Keratinocyte (primary cell): ENCODE data around the gene CTU1. TPM values are rescaled to one million over a fixed set of nuclear protein-coding genes. Genes with fewer than 3 reads are reported as not detected.

Experiments used
- DNase-seq: peaks from one replicate; pipeline ENCODE4 v3.0.0-alpha.2; 2011; ENCODE audit warnings: low read depth, missing footprints, low spot score
- FAIRE-seq: peaks from 2 replicates; lab custom pipeline; 2011; peaks lifted over from hg19 to GRCh38; lab: Jason Lieb, UNC
- H2AFZ ChIP-seq: 2 replicates; pipeline ENCODE4 v1.6.0; 2012; ENCODE audit warnings: low read length, control low read depth, inconsistent platforms; ENCODE audit not compliant: control insufficient read depth
- H3K27ac ChIP-seq: 2 replicates; pipeline ENCODE4 v1.5.1; 2011; ENCODE audit warnings: low read length; ENCODE audit not compliant: control insufficient read depth, insufficient read depth
- H3K27me3 ChIP-seq: 3 replicates; pipeline ENCODE4 v1.6.0; 2011; ENCODE audit warnings: low read length; ENCODE audit not compliant: control insufficient read depth, insufficient read depth; ENCODE audit errors: extremely low read depth
- H3K36me3 ChIP-seq, 2 experiments: 2 replicates in 1 of 2; 3 replicates in 1 of 2; pipeline ENCODE4 v1.5.1; 2011; ENCODE audit warnings: low read length in 2 of 2, mild to moderate bottlenecking in 1 of 2; ENCODE audit not compliant: control insufficient read depth in 2 of 2, insufficient read depth in 2 of 2; ENCODE audit errors: extremely low read depth in 1 of 2
- H3K4me1 ChIP-seq: 3 replicates; pipeline ENCODE4 v1.5.1; 2011; ENCODE audit warnings: low read length; ENCODE audit not compliant: control insufficient read depth, insufficient read depth; ENCODE audit errors: extremely low read depth
- H3K4me2 ChIP-seq: 3 replicates; pipeline ENCODE4 v1.6.0; 2011; ENCODE audit warnings: low read depth, low read length; ENCODE audit not compliant: control insufficient read depth, insufficient read depth; ENCODE audit errors: extremely low read depth
- H3K4me3 ChIP-seq, 3 experiments: fragments of 200-600 bp in 1 of 3; sonication (generic) in 1 of 3; 2 replicates in 2 of 3; 3 replicates in 1 of 3; pipeline ENCODE4 v1.5.1; 2011 to 2016; ENCODE audit warnings: low read length in 3 of 3, mild to moderate bottlenecking in 3 of 3, control low read depth in 2 of 3, inconsistent platforms in 1 of 3, low read depth in 1 of 3, mixed read lengths in 1 of 3, mixed run types in 1 of 3, moderate library complexity in 1 of 3; ENCODE audit not compliant: control insufficient read depth in 2 of 3, insufficient read depth in 2 of 3; ENCODE audit errors: extremely low read depth in 1 of 3
- H3K79me2 ChIP-seq: 2 replicates; pipeline ENCODE4 v1.6.0; 2012; ENCODE audit warnings: low read length; ENCODE audit not compliant: control insufficient read depth, insufficient read depth
- H3K9ac ChIP-seq: 3 replicates; pipeline ENCODE4 v1.6.0; 2011; ENCODE audit warnings: low read length; ENCODE audit not compliant: control insufficient read depth, insufficient read depth; ENCODE audit errors: extremely low read depth
- H3K9me1 ChIP-seq: 3 replicates; pipeline ENCODE4 v1.6.0; 2011; ENCODE audit warnings: low read length; ENCODE audit not compliant: control insufficient read depth, insufficient read depth; ENCODE audit errors: extremely low read depth
- H3K9me3 ChIP-seq: 2 replicates; pipeline ENCODE4 v1.5.1; 2012; ENCODE audit warnings: low read depth, low read length; ENCODE audit not compliant: control insufficient read depth
- H4K20me1 ChIP-seq: 3 replicates; pipeline ENCODE4 v1.6.0; 2011; ENCODE audit warnings: low read length; ENCODE audit not compliant: control insufficient read depth, insufficient read depth; ENCODE audit errors: extremely low read depth
- CTCF ChIP-seq, 3 experiments: IDR thresholded peaks in 1 of 3; conservative IDR thresholded peaks in 1 of 3; optimal IDR thresholded peaks in 1 of 3; 2 replicates in 2 of 3; 3 replicates in 1 of 3; pipeline versions ENCODE3 to v1.5.1; 2011; ENCODE audit warnings: low read length in 3 of 3, mild to moderate bottlenecking in 3 of 3, moderate library complexity in 2 of 3, control low read depth in 1 of 3, inconsistent platforms in 1 of 3; ENCODE audit not compliant: insufficient read depth in 2 of 3; ENCODE audit errors: extremely low read depth in 1 of 3
- EZH2 ChIP-seq: IDR thresholded peaks from one replicate; pipeline ENCODE4 v1.6.1; 2012; ENCODE audit warnings: inconsistent platforms, mild to moderate bottlenecking, low read length, moderate library complexity
- dilution Hi-C: fragments of 300-500 bp; cut with MboI; formaldehyde crosslinking; loops from one replicate; pipeline ENCODE4 v1.7.0; 2020; ENCODE audit warnings: low sequenced_read_pairs; ENCODE audit not compliant: extremely low pct_ligation_motif_present
- polyA plus RNA-seq, 5 experiments: library from polyadenylated mRNA; depleted of rRNA in 3 of 5; stranded (reverse) in 3 of 5; stranded (forward) in 1 of 5; unstranded in 1 of 5; fragments of >200 nt; gene quantifications; 1 replicate in 1 of 5; 2 replicates in 3 of 5; 3 replicates in 1 of 5; pipeline versions ENCODE4 v1.2.1 to v1.2.3, GENCODE V29; 2011 to 2012; ENCODE audit warnings: missing spikeins in 2 of 5, low read depth in 1 of 5, low replicate concordance in 1 of 5

CTU1 gene
- polyA plus RNA-seq, 1 donor (not counting 4 experiments of a cell fraction or from before 2014, with no cell fraction given): 1.9 TPM

DNA sequence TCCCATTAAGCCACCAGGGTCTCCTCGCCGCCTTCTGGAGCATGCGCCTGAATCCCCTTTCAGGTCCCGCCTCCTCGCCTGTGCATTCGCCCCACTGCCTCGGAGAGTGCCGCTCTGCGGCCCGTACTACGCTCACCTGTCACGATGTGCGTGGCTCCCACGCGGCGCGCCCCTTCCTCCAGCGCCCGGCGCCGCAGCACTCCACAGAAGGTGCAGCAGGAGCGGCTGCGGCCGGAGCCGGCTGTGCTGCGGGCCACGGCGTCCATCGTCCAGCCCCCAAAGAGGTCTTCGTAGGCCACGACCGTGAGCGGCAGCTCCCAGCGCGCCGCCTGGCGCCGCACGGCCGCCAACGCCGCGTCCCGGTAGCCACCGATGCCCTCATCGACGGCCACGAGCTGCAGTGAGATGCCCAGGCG is 4.3 kb downstream of the CTU1 start:
- Histone ChIP-seq H3K79me2 (peaks cover 61% of the 10 kb centered on the region), H3K9me1 (no peaks in the 10 kb centered on the region), H4K20me1 (peaks cover 7% of the 10 kb centered on the region), H3K36me3 (peaks cover 19 to 27% of the 10 kb centered on the region in 2 experiments), H2AFZ (no peak overlapping the region), H3K9ac (no peak overlapping the region), H3K27me3 (no peaks in the 10 kb centered on the region), H3K9me3 (no peaks in the 10 kb centered on the region), H3K4me1 (peaks cover 9% of the 10 kb centered on the region), H3K4me3 (no peak overlapping the region), H3K4me2 (no peak overlapping the region), H3K27ac (no peak overlapping the region)
- DNase-seq: no peak
- TF ChIP-seq EZH2 (no peak), CTCF (optimal IDR thresholded peaks at IDR 0.05 in 1 of 3, IDR thresholded peaks at IDR 0.05 in 1 of 3, conservative IDR thresholded peaks at IDR 0.05 in 1 of 3; ENCODE audit: extremely low read depth in 1 of 3, insufficient read depth in 2 of 3, low read length in 3 of 3) (no peak)
- dilution Hi-C loops: no loop called here
- no peak for FAIRE-seq

GRCh38 chr19:51102991-51103390 is 5.2 kb downstream of the CTU1 start:
- FAIRE-seq (no peak), DNase-seq (no peak)
- dilution Hi-C loops: no loop called here
- Histone ChIP-seq H3K4me1 (peaks cover 4% of the 10 kb centered on the region), H3K27me3 (no peaks in the 10 kb centered on the region), H3K9me1 (no peaks in the 10 kb centered on the region), H3K4me3 (no peak overlapping the region), H3K9me3 (no peaks in the 10 kb centered on the region), H4K20me1 (peaks cover 7% of the 10 kb centered on the region), H3K79me2 (peaks cover 60% of the 10 kb centered on the region), H3K4me2 (no peak overlapping the region), H2AFZ (no peak overlapping the region), H3K27ac (no peak overlapping the region), H3K36me3 (peaks cover 19 to 27% of the 10 kb centered on the region in 2 experiments), H3K9ac (no peak overlapping the region)
- no peak for TF ChIP-seq CTCF (optimal IDR thresholded peaks at IDR 0.05 in 1 of 3, IDR thresholded peaks at IDR 0.05 in 1 of 3, conservative IDR thresholded peaks at IDR 0.05 in 1 of 3; ENCODE audit: extremely low read depth in 1 of 3, insufficient read depth in 2 of 3, low read length in 3 of 3)
- TF ChIP-seq EZH2: no peak
